ENCODE measurements around the gene POLR1A.

DNA sequence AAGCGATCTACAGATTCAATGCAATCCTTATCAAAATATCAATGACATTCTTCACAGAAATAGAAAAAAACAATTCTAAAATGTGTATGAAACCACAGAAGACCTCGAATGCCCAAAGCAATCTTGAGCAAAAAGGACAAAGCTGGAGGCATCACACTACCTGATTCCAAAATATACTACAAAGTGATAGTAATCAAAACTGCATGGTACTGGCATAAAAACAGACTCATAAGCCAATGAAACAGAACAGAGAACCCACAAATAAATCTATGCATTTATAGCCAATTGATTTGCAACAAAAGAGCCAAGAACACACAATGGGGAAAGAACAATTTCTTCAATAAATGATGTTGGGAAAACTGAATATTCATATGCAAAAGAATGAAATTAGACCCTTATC is 99.2 kb downstream of the POLR1A start:
- TF ChIP-seq, protein P1, sequence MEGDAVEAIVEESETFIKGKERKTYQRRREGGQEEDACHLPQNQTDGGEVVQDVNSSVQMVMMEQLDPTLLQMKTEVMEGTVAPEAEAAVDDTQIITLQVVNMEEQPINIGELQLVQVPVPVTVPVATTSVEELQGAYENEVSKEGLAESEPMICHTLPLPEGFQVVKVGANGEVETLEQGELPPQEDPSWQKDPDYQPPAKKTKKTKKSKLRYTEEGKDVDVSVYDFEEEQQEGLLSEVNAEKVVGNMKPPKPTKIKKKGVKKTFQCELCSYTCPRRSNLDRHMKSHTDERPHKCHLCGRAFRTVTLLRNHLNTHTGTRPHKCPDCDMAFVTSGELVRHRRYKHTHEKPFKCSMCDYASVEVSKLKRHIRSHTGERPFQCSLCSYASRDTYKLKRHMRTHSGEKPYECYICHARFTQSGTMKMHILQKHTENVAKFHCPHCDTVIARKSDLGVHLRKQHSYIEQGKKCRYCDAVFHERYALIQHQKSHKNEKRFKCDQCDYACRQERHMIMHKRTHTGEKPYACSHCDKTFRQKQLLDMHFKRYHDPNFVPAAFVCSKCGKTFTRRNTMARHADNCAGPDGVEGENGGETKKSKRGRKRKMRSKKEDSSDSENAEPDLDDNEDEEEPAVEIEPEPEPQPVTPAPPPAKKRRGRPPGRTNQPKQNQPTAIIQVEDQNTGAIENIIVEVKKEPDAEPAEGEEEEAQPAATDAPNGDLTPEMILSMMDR (IDR thresholded peaks at IDR 0.05), result no peak
- TF ChIP-seq POLR2A (IDR thresholded peaks at IDR 0.05) (no peak), EP300 (IDR thresholded peaks at IDR 0.05) (no peak)
